HuH-7 (cell line): ENCODE results near the gene VPS54.
A peak's percentile ranks its signal among the peaks of the same experiment; 100 is the strongest.

Experiments
- DNase-seq: peaks from one replicate; pipeline ENCODE4 v3.0.0; 2011; ENCODE audit warnings: low spot score

VPS54 gene

GRCh38 chr2:63842149-63843061 lies 176.8 kb downstream of the VPS54 start:
- DNase-seq, result peak; percentile 37
